Measurements from ENCODE around the gene AGAP2.
"Not testable (repeated sequence)": the region's sequence is repeated elsewhere in the genome, so short reads cannot be mapped to it uniquely, and the experiment has no call there.

The AGAP2 gene

GRCh38 chr12:57722716-57723629 lies 15.6 kb downstream of the AGAP2 start:
- no peak for DNase-seq (ENCODE audit: low spot score)

GRCh38 chr12:57721846-57722608 lies 16.5 kb downstream of the AGAP2 start:
- not testable (repeated sequence) for DNase-seq (ENCODE audit: low spot score)

- DNase-seq (ENCODE audit: low spot score) = no peak
These were observed 17.6 kb downstream of the AGAP2 start for GRCh38 chr12:57720606-57721595.

- DNase-seq (ENCODE audit: low spot score) = no peak
These were observed 18.6 kb downstream of the AGAP2 start for GRCh38 chr12:57719777-57720605.

GRCh38 chr12:57718641-57719528 lies 19.7 kb downstream of the AGAP2 start:
- no peak for DNase-seq (ENCODE audit: low spot score)

- DNase-seq (ENCODE audit: low spot score) = no peak
These were observed 20.5 kb downstream of the AGAP2 start for GRCh38 chr12:57717846-57718640.

GRCh38 chr12:57717131-57717530 lies 21.4 kb downstream of the AGAP2 start:
- no peak for DNase-seq (ENCODE audit: low spot score)

- no peak for DNase-seq (ENCODE audit: low spot score)
These were observed 22.2 kb downstream of the AGAP2 start for GRCh38 chr12:57716305-57716704.

GRCh38 chr12:57715786-57716185 lies 22.8 kb downstream of the AGAP2 start:
- no peak for DNase-seq (ENCODE audit: low spot score)

- not testable (repeated sequence) for DNase-seq (ENCODE audit: low spot score)
These were observed 23.4 kb downstream of the AGAP2 start for GRCh38 chr12:57715036-57715748.

- no peak for DNase-seq (ENCODE audit: low spot score)
These were observed 25.3 kb downstream of the AGAP2 start for GRCh38 chr12:57713209-57713608.

GRCh38 chr12:57712701-57713100 lies 25.8 kb downstream of the AGAP2 start:
- no peak for DNase-seq (ENCODE audit: low spot score)

- no peak for DNase-seq (ENCODE audit: low spot score)
These were observed 30.2 kb downstream of the AGAP2 start for GRCh38 chr12:57708296-57708695.

- DNase-seq (ENCODE audit: low spot score) = no peak
These were observed 31.3 kb downstream of the AGAP2 start for GRCh38 chr12:57707250-57707649.

GRCh38 chr12:57700317-57700716 lies 38.2 kb downstream of the AGAP2 start:
- DNase-seq (ENCODE audit: low spot score) = no peak

- DNase-seq (ENCODE audit: low spot score) = no peak
These were observed 40.1 kb downstream of the AGAP2 start for GRCh38 chr12:57698414-57698813.

GRCh38 chr12:57697076-57697475 lies 41.5 kb downstream of the AGAP2 start:
- no peak for DNase-seq (ENCODE audit: low spot score)

GRCh38 chr12:57695770-57696432 lies 42.6 kb downstream of the AGAP2 start:
- no peak for DNase-seq (ENCODE audit: low spot score)

Data from AG08395 (cell line).